Mesodermal cell (in vitro differentiated cells): ENCODE results near the gene SRPX2.
"Not testable (repeated sequence)": the region's sequence is repeated elsewhere in the genome, so short reads cannot be mapped to it uniquely, and the experiment has no call there.

Experiments used
- H3K27ac ChIP-seq: 2 replicates; pipeline ENCODE4 v1.7.0; 2013; ENCODE audit warnings: mild to moderate bottlenecking, low read depth, low read length, moderate library complexity; ENCODE audit not compliant: severe bottlenecking
- H3K36me3 ChIP-seq: 2 replicates; pipeline ENCODE4 v1.7.1; 2013; ENCODE audit warnings: mild to moderate bottlenecking, low read length, moderate library complexity; ENCODE audit not compliant: control insufficient read depth, insufficient read depth
- H3K4me1 ChIP-seq: one replicate; pipeline ENCODE4 v1.7.1; 2013; ENCODE audit warnings: mild to moderate bottlenecking, low read length; ENCODE audit not compliant: insufficient read depth, control insufficient read depth, poor library complexity, severe bottlenecking
- H3K4me3 ChIP-seq: 2 replicates; pipeline ENCODE4 v1.7.0; 2013; ENCODE audit warnings: low read length, control low read depth, mild to moderate bottlenecking; ENCODE audit not compliant: insufficient read depth, poor library complexity, severe bottlenecking; ENCODE audit errors: extremely low read depth
- H3K9me3 ChIP-seq: 2 replicates; pipeline ENCODE4 v1.7.1; 2013; ENCODE audit warnings: mild to moderate bottlenecking, low read length, moderate library complexity; ENCODE audit not compliant: control insufficient read depth
- WGBS, 2 experiments: methylation state at CpG; one replicate each; pipeline ENCODE4 v1.1.5; 2013; ENCODE audit warnings: missing lambda C conversion rate in 2 of 2; ENCODE audit not compliant: insufficient coverage in 2 of 2; 5-methylcytosine and 5-hydroxymethylcytosine counted together

The SRPX2 gene

DNA sequence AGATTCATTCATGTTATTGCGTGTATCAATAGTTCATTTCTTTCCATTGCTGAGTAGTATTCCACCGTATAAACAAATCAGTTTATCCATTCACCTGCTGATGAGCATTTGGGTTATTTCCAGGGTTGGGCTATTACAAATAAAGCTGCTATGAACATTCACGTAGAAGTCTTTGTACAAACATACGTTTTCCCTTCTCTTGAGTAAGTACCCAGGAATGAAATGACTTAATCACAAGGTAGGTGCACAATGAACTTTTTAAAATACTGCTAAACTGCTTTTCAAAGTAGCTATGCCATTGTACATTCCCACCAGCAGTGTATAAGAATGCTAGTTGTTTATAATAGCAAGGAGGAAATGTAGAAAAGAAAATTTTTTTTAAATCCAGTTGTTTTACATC is 52.0 kb downstream of the SRPX2 start:
- H3K27ac ChIP-seq = no peak overlapping the region
- WGBS, 2 experiments = no CpG with 5 or more reads among the region's 4 CpGs

DNA sequence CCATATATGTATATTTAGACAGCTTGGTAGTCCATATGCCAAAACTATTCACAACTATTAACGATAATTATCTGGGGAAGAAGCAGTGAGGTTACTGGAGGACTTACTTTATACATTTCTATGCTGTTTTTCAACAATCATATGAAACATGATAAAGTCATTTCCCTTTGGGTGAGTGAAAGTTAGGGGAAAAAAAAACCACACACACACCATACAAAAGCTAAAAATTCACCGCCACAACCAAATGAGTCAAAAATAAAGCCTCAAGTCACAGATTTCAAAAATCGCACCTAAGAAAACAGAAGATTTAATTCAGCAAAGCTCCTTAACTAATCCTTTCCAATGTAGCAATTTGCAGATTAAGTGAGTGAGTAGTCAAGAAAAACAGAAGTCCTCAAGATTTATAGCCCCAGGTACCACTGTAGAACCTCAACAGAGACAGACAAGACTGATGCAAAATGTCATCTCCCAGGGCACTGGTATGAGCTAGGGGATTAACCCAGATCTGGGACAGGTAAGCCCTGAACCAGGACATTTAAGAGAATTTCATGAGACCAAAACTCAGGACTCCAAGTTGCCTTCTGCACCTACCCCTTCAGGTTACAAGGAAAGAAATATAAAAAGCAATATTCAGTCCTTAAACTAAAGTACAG is 52.8 kb downstream of the SRPX2 start:
- no peaks in the 10 kb centered on the region for H3K9me3 ChIP-seq
- WGBS, 2 experiments = no CpG with 5 or more reads among the region's 3 CpGs
- H3K4me1 ChIP-seq = no peaks in the 10 kb centered on the region
- H3K36me3 ChIP-seq = no peaks in the 10 kb centered on the region
- H3K4me3 ChIP-seq = no peak overlapping the region
- H3K27ac ChIP-seq = no peak overlapping the region

More for the DNA sequence above, 52.0 kb downstream of the SRPX2 start:
- no peak overlapping the region for H3K4me3 ChIP-seq
- H3K4me1 ChIP-seq = no peaks in the 10 kb centered on the region
- no peaks in the 10 kb centered on the region for H3K9me3 ChIP-seq
- no peaks in the 10 kb centered on the region for H3K36me3 ChIP-seq

DNA sequence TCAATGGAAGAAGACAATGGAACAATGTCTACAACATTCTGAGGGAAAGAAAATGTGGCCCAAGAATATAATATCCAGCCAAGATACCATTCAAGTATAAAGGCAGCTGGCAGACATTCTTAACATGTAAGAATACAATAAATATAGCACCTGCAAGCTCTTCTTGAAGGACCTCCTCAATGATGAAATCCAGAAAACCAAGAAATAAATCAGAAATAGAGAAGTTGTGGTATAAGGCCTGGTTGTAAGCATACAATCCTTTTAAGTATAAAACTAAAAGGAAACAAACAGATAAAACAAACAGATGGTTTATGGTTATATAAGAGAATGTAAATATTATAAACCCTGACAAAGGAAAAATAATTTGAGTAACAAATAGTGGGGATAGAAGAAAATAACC is 54.6 kb downstream of the SRPX2 start:
- no peaks in the 10 kb centered on the region for H3K9me3 ChIP-seq
- no peak overlapping the region for H3K27ac ChIP-seq
- no peaks in the 10 kb centered on the region for H3K4me1 ChIP-seq
- no peaks in the 10 kb centered on the region for H3K36me3 ChIP-seq
- H3K4me3 ChIP-seq = no peak overlapping the region

DNA sequence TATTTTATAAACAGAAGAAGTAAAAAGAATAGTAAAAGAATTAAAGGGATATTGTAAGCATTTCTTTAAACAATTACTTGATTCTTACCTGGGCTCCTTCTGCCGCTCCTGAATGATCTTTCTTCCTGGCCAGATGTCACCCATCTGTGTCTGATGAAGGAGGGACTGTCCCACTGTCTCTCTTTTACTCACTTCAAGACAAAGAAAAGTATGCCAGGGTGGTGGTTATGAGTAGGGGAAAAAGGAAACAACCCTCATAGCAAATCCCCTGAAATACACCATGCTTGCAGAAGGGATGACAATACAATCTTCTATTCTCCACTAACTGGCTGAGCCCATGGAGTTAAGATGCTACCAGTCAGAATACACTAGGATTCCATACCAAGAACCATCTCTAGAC is 56.8 kb downstream of the SRPX2 start:
- no peak overlapping the region for H3K27ac ChIP-seq
- no peaks in the 10 kb centered on the region for H3K36me3 ChIP-seq
- H3K9me3 ChIP-seq = no peaks in the 10 kb centered on the region
- no peak overlapping the region for H3K4me3 ChIP-seq
- no CpG with 5 or more reads among the region's 1 CpG for WGBS, 2 experiments
- H3K4me1 ChIP-seq = no peaks in the 10 kb centered on the region

DNA sequence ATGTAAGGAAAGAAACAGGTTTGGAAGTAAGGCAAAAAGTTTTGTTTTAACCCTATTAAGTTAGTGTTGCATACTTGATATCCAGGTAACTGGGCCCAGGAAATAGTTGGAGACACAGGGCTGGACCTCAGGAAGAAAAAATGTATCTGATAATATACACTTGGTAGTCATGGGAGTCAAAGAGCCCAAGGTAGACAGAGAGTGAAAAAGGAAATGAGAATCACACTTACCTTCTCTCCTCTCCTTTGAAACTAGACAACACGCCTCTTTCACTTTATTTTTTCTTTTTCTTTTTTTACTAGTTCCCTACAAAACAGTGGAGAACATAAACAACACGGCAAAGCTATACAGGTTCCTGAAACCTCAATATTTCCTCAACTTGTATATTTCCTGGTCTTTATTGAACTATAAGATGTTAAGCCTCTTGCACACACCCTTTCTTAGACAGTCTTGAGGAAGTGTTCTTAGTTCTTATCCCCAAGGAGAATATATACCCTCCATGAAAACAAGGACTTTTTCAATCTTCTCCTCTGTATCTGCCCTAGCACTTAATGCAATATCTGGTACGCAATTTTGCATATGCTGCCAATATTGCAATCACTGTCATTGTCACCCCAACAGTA is 60.7 kb downstream of the SRPX2 start:
- Histone ChIP-seq H3K36me3 (no peaks in the 10 kb centered on the region), H3K27ac (no peak overlapping the region), H3K4me3 (no peak overlapping the region), H3K4me1 (no peaks in the 10 kb centered on the region), H3K9me3 (no peaks in the 10 kb centered on the region)
- WGBS, 2 experiments = no CpG with 5 or more reads among the region's 3 CpGs

DNA sequence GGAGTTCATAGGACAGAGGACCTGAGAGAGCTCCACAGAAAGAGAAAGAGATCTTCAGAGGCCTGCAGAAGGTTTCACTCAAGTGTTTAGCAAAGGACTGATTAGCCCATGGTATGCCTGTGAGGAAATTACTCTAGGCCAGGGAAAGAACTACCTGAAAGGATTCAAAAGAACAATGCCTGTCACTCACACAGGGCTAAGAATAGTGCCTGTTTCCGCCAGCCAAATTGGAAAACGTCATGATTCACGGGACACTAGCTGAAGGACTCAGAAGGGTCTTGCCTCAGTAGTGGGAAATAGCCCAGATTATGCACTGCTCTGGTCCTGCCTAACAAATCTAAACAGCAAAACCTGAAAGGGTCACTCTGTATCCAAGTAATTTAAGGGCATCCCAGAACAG is 66.8 kb downstream of the SRPX2 start:
- Histone ChIP-seq H3K4me3 (no peak overlapping the region), H3K4me1 (no peaks in the 10 kb centered on the region)
- 60% methylated on average over 3 of the region's 3 CpGs; no CpG with 5 or more reads in 1 of the 2 experiments for WGBS, 2 experiments

GRCh38 chrX:100717363-100717762 is 73.4 kb downstream of the SRPX2 start:
- WGBS, 2 experiments = 95% methylated on average over 8 of the region's 8 CpGs; no CpG with 5 or more reads in 1 of the 2 experiments
- Histone ChIP-seq H3K4me1 (no peaks in the 10 kb centered on the region), H3K9me3 (no peaks in the 10 kb centered on the region), H3K27ac (no peak overlapping the region), H3K4me3 (no peak overlapping the region), H3K36me3 (no peaks in the 10 kb centered on the region)

More for the DNA sequence above, 66.8 kb downstream of the SRPX2 start:
- no peaks in the 10 kb centered on the region for H3K9me3 ChIP-seq
- H3K36me3 ChIP-seq = no peaks in the 10 kb centered on the region
- no peak overlapping the region for H3K27ac ChIP-seq

- Histone ChIP-seq H3K9me3 (no peaks in the 10 kb centered on the region), H3K36me3 (no peaks in the 10 kb centered on the region), H3K27ac (no peak overlapping the region), H3K4me1 (no peaks in the 10 kb centered on the region), H3K4me3 (no peak overlapping the region)
- no CpG with 5 or more reads among the region's 2 CpGs for WGBS, 2 experiments
Measured at GRCh38 chrX:100719139-100719538, 75.1 kb downstream of the SRPX2 start.

GRCh38 chrX:100720301-100720700 is 76.3 kb downstream of the SRPX2 start:
- Histone ChIP-seq H3K9me3 (no peaks in the 10 kb centered on the region), H3K36me3 (no peaks in the 10 kb centered on the region), H3K4me1 (no peaks in the 10 kb centered on the region), H3K4me3 (no peak overlapping the region), H3K27ac (no peak overlapping the region)
- WGBS, 2 experiments = no CpG with 5 or more reads among the region's 2 CpGs

DNA sequence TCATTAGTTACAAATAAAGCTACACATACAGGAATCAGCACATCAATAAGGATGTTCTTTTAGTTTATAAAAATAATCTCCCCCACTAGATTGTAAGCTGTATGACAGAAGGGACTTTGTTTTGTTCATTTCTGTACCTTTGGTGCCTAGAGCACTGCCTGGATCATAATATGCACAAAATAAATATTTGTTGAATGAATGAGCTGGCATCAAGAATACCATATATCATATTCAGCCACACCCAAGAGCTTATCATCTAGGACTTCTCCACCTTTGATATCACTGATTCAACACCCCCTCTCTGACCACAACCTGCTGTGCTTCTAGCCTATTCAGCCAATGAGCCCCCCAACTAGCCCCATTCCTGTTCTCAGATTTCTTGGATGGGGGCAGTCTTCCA is 77.3 kb downstream of the SRPX2 start:
- H3K4me3 ChIP-seq = no peak overlapping the region
- H3K4me1 ChIP-seq = no peaks in the 10 kb centered on the region
- no peaks in the 10 kb centered on the region for H3K9me3 ChIP-seq
- no peaks in the 10 kb centered on the region for H3K36me3 ChIP-seq
- no peak overlapping the region for H3K27ac ChIP-seq

- not testable (repeated sequence) for H3K27ac ChIP-seq, H3K9me3 ChIP-seq, H3K4me1 ChIP-seq, H3K36me3 ChIP-seq, H3K4me3 ChIP-seq
- no CpG with 5 or more reads among the region's 30 CpGs for WGBS, 2 experiments
Measured at GRCh38 chrX:100724006-100724405, 80.0 kb downstream of the SRPX2 start.
